RPMI7951 (cell line): ENCODE measurements around the gene KAZN. TPM values are rescaled to one million over a fixed set of nuclear protein-coding genes. Genes with fewer than 3 reads are reported as not detected.

Experiments used
- DNase-seq: peaks from one replicate; pipeline ENCODE4 v3.0.0-alpha.2; 2012; ENCODE audit warnings: low read depth
- total RNA-seq: library from RNA; depleted of rRNA; stranded (reverse); fragments of >200 nt; shearing (Covaris generic); gene quantifications from 2 replicates; pipeline ENCODE4 v1.2.3, GENCODE V29; 2014

KAZN gene
- total RNA-seq, 1 experiment from 2014 or later: 0.24 TPM

- DNase-seq: no peak
Measured at GRCh38 chr1:15107911-15108310, 509.4 kb downstream of the KAZN start.

- DNase-seq: peak; percentile 8
Measured at GRCh38 chr1:15110128-15110866, 511.8 kb downstream of the KAZN start.

GRCh38 chr1:15110867-15111230, 512.4 kb downstream of the KAZN start:
- DNase-seq: no peak

- no peak for DNase-seq
Measured at GRCh38 chr1:15113146-15113545, 514.7 kb downstream of the KAZN start.

GRCh38 chr1:15114884-15115283, 516.4 kb downstream of the KAZN start:
- DNase-seq: no peak

GRCh38 chr1:15115542-15116330, 517.3 kb downstream of the KAZN start:
- DNase-seq: no peak

GRCh38 chr1:15116966-15117365, 518.5 kb downstream of the KAZN start:
- DNase-seq: no peak

- no peak for DNase-seq
Measured at GRCh38 chr1:15117671-15118325, 519.3 kb downstream of the KAZN start.

GRCh38 chr1:15118579-15118978, 520.1 kb downstream of the KAZN start:
- DNase-seq: no peak

- no peak for DNase-seq
Measured at GRCh38 chr1:15120251-15120945, 521.9 kb downstream of the KAZN start.

- DNase-seq: no peak
Measured at GRCh38 chr1:15122331-15122730, 523.8 kb downstream of the KAZN start.

GRCh38 chr1:15123270-15123669, 524.8 kb downstream of the KAZN start:
- DNase-seq: no peak

- DNase-seq: no peak
Measured at GRCh38 chr1:15123925-15124324, 525.4 kb downstream of the KAZN start.

GRCh38 chr1:15124362-15125100, 526.0 kb downstream of the KAZN start:
- no peak for DNase-seq

- DNase-seq: no peak
Measured at GRCh38 chr1:15125101-15125745, 526.7 kb downstream of the KAZN start.

- no peak for DNase-seq
Measured at GRCh38 chr1:15128077-15128476, 529.6 kb downstream of the KAZN start.

GRCh38 chr1:15128520-15129313, 530.2 kb downstream of the KAZN start:
- peak; percentile 73 for DNase-seq

GRCh38 chr1:15129944-15130343, 531.5 kb downstream of the KAZN start:
- DNase-seq: no peak

- no peak for DNase-seq
Measured at GRCh38 chr1:15130607-15131006, 532.1 kb downstream of the KAZN start.

GRCh38 chr1:15132965-15133364, 534.5 kb downstream of the KAZN start:
- DNase-seq: no peak
